ENCODE data around the gene GABRB1. TPM values are rescaled to one million over a fixed set of nuclear protein-coding genes. Genes with fewer than 3 reads are reported as not detected.
A peak's percentile ranks its signal among the peaks of the same experiment; 100 is the strongest.
"Not testable (repeated sequence)": the region's sequence is repeated elsewhere in the genome, so short reads cannot be mapped to it uniquely, and the experiment has no call there.

GABRB1 gene
- total RNA-seq, 1 donor from 2014 or later: 0.29 TPM

GRCh38 chr4:47374477-47374876 is 343.1 kb downstream of the GABRB1 start:
- DNase-seq (ENCODE audit: low read depth): no peak
- no peak overlapping the region for H3K4me3 ChIP-seq (ENCODE audit: low read depth, low read length)
- no peak for TF ChIP-seq CTCF (conservative IDR thresholded peaks at IDR 0.05; ENCODE audit: low read depth, low read length)

DNA sequence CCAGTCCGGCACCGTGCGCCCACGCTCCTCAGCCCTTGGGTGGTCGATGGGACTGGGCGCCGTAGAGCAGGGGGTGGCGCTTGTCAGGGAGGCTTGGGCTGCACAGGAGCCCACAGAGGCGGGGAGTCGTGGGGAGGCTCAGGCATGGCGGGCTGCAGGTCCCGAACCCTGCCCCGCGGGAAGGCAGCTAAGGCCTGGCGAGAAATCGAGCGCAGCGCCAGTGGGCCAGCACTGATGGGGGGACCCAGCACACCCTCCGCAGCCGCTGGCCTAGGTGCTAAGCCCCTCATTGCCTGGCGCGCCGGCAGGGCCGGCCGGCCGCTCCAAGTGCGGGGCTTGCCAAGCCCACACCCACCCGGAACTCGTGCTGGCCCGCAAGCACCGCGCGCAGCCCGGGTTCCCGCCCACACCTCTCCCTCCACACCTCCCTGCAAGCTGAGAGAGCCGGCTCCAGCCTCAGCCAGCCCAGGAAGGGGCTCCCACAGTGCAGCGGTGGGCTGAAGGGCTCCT is 346.7 kb downstream of the GABRB1 start:
- H3K4me3 ChIP-seq (ENCODE audit: low read depth, low read length); DNase-seq (ENCODE audit: low read depth): not testable (repeated sequence)

GRCh38 chr4:47381172-47381571 is 349.8 kb downstream of the GABRB1 start:
- no peak for DNase-seq (ENCODE audit: low read depth)
- no peak overlapping the region for H3K4me3 ChIP-seq (ENCODE audit: low read depth, low read length)
- no peak for TF ChIP-seq CTCF (conservative IDR thresholded peaks at IDR 0.05; ENCODE audit: low read depth, low read length)

DNA sequence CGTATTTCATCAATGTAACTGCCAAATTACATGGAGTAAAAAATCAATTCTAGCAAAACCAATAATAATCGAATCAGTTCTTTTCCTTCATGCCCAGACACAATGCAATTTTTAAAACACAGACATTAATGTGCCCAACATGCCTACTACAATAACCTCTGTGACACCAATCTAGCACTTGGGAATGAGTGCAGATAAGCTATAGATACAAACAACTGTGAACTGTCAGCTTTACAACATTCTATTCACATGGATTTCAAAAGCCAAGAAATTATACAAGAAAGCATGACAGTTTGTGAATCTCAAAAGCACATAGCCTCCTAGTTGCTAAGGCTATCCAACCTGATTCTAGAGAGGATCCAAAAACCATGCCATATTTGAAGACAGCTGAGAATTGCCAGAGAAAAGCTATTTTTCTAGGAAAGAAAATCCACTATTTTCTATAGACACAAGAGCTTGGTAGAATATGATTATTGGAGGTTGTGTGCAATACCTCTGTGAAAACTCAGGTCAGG is 351.5 kb downstream of the GABRB1 start:
- DNase-seq (ENCODE audit: low read depth): no peak
- no peak overlapping the region for H3K4me3 ChIP-seq (ENCODE audit: low read depth, low read length)
- no peak for TF ChIP-seq CTCF (conservative IDR thresholded peaks at IDR 0.05; ENCODE audit: low read depth, low read length)

DNA sequence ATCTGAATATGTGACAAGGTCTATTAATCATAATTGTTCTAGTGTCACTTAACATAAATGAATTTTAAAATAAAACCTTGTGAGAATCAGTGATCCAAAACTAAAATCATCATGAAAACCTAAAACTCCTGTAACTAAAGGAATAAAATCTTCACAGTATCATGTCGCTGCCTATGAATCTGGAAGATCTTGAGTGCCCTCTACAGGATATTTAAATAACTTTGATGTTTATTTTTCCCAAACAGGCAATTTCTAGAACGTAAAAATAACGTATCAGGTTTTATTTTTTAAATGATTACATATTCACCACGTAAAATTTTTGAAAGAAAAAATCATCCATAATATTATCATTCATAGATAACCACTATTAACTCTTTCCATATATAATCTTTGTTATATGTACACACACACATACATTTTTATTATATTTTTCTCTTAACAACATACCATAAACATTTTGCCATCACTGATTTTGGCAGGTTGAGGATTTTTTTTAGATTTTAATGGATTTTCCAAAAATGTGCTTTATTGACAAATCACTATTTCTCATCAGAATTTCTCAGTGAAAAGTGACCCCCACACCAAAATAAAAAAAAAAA is 352.6 kb downstream of the GABRB1 start:
- TF ChIP-seq CTCF (conservative IDR thresholded peaks at IDR 0.05; ENCODE audit: low read depth, low read length): peak; percentile 59
- no peak for DNase-seq (ENCODE audit: low read depth)
- H3K4me3 ChIP-seq (ENCODE audit: low read depth, low read length): no peak overlapping the region

- no peak for TF ChIP-seq CTCF (conservative IDR thresholded peaks at IDR 0.05; ENCODE audit: low read depth, low read length)
- H3K4me3 ChIP-seq (ENCODE audit: low read depth, low read length): no peak overlapping the region
- DNase-seq (ENCODE audit: low read depth): no peak
Observed at GRCh38 chr4:47386146-47386545, 354.8 kb downstream of the GABRB1 start.

DNA sequence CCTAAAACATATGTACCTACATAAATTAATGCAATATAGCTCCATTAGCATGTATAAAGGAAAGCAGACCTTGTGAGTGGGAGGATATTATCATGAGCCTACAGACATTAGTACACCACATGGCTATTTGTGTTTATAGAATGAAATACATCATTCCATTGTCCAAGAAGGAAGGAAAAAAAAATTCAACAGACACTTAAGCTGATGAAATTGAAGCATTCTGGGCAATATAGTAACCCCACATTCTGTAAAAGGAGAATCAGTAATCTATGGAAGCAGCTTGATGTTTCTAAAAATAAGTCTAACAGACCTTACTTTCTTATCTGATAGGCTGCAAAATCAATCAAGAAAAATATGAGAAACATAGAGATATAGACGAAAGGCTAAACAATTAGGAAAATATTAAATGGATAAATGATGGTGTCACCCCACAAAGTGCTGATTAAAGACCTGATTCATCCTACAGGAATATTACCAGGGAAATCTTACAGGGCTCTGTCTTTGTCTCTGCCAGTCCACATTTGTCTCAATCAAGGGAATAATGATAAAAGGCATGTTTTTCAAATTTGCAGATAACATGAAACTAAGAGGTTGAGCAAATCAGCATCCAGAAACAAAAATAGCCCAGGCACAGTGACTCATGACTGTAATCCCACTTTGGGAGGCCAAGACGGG is 355.3 kb downstream of the GABRB1 start:
- TF ChIP-seq CTCF (conservative IDR thresholded peaks at IDR 0.05; ENCODE audit: low read depth, low read length): no peak
- no peak for DNase-seq (ENCODE audit: low read depth)
- H3K4me3 ChIP-seq (ENCODE audit: low read depth, low read length): no peak overlapping the region
